NCI-H524 (cell line): Measurements from ENCODE around the gene IL17B.
A peak's percentile ranks its signal among the peaks of the same experiment; 100 is the strongest.

ENCODE experiments used
- DNase-seq, 2 experiments: peaks; one replicate each; lab custom pipeline; 2025; lab: John Stamatoyannopoulos, UW

Gene IL17B

GRCh38 chr5:149357370-149358293 is 21.5 kb downstream of the IL17B start, which contains the start of gene PCYOX1L:
PCYOX1L (plus strand) TSS chr5:149358046; CDS start chr5:149358069, 23 bp downstream.
- DNase-seq, result peak; percentile 94 to 96

DNA sequence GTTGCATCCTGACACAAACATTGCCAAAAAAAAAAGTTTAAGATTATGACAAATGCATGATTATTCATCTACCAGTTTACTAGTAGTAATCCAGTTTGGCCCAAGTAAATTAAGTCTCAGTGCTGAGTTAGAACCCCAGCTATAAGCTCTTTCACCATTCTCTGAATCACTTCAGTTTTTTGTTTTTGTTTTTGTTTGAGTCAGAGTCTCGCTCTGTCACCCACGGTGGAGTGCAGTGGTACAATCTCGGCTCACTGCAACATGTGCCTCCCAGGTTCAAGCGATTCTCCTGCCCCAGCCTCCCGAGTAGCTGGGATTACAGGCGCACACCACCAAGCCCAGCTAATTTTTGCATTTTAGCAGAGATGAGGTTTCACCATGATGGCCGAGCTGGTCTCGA is 22.7 kb downstream of the IL17B start:
- no peak for DNase-seq

DNA sequence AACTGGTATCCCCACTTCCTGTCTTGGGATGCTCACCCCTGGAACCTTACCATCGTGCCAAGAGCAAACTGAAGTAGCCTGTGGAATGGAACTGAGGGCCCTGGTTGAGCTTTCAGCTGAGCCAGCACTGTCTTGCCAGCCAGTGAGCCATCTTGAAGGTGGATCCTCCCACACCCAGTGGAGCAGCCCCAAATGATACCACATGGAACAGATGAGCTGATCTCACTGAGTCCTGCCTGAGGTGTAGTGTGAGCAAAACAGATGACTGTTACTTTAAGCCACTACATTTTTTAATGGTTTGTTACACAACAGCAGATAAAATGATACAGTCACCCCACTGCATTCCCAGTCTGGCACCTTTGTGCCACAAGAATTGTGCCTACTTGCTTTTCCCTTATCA is 23.4 kb downstream of the IL17B start:
- no peak for DNase-seq

GRCh38 chr5:149353911-149354310 is 25.2 kb downstream of the IL17B start:
- DNase-seq, result no peak

- DNase-seq, result no peak
Observed at GRCh38 chr5:149352169-149352568, 26.9 kb downstream of the IL17B start.

- no peak for DNase-seq
Observed at GRCh38 chr5:149349382-149349781, 29.7 kb downstream of the IL17B start.

- no peak for DNase-seq
Observed at GRCh38 chr5:149348518-149348917, 30.6 kb downstream of the IL17B start.

DNA sequence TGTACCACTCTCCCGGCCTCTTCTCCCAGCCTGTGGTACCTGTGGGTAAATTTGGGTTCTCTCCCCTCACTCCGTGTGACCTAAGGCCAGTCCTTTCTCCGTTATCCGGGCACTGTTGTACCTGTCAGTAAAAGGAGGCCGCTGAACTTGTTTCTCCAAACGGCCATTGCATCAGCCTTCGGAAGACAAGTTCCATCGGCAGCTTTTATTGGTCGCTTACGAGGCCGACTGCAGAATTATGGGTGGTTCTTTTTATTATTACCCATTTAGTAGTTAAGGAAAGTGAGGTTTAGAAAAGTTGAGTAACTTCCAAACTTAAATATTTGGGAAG is 33.2 kb downstream of the IL17B start:
- no peak for DNase-seq

- DNase-seq, result peak; percentile 92 to 97
Observed at GRCh38 chr5:149345147-149345891, 33.8 kb downstream of the IL17B start, which contains the start of gene GRPEL2. GRPEL2 (plus strand) TSS chr5:149345499; CDS start chr5:149345540, 41 bp downstream.

- no peak for DNase-seq
Observed at GRCh38 chr5:149344151-149344550, 34.9 kb downstream of the IL17B start.

GRCh38 chr5:149341876-149342275 is 37.2 kb downstream of the IL17B start:
- DNase-seq, result peak; percentile 60 to 89

- peak; percentile 42 to 72 for DNase-seq
Observed at GRCh38 chr5:149340920-149341319, 38.2 kb downstream of the IL17B start.

DNA sequence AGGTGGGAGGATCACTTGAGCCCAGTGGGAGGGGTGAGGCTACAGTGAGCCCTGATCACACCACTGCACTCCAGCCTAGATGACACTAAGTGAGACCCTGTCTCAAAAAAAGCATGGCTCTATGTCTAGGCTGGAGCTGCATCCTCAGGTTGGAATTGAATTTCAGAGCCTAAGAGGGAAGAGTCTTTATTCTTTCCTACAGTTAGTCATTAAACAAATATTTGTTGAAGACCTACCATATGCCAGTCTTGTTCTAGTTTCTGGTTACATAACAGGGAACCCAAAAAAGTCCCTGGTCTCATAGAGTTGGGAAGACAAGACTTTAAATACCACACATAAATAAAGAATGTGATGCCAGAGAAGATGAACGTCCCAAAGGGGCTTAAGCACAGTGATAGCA is 40.7 kb downstream of the IL17B start:
- DNase-seq, result no peak

GRCh38 chr5:149337736-149338135 is 41.4 kb downstream of the IL17B start:
- peak; percentile 80 to 93 for DNase-seq

DNA sequence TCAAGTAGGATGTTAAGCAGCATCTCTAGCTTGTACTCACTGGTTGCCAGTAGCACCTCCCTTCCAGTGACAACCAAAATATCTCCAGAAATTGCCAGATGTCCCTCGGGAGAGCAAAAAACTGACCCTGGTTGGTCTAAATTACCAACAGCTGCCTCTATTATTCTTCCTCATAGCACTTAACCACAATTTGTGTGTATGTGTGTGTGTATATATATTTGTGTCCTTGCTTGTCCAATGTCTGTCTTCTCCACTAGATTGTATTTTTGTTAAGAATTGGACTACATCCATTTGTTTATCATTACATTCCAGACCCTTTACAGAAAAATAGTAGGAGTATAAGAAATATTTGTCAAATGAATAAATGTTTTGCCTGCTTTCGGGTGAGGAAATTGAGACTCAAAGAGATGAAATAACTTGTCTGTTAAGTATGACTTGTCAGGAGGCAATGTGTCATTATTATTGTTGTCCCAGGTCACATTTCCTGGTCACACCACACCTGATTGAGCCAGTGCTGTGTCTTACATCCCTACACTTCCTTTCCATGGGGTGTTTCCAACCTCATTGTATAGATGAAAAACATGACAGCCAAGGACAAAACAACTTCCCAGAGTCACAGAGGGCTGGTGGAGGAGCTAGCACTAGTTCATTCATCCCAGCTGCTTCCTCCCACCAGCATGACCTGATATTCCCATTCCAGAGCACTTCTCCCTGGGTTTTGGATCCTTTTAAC is 45.2 kb downstream of the IL17B start:
- no peak for DNase-seq

DNA sequence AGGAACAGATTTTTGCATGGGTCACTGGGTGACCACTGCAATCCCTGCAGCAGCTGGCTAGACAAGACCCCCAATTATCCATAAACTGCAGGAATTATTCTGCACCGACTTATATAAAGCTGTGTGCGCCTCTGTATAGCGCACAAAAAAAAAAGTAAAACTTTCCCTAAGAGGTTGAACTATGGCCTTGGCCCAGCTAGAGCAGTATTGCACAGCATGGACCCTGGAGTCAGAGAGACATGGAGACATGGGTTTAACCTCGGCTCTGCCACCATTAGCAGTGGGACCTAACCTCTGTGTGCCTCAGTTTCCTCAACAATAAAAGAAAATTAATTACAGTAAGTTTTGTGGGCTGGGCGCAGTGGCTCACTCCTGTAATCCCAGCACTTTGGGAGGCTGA is 50.9 kb downstream of the IL17B start:
- DNase-seq, result no peak

- peak in 1 of 2 experiments; percentile 6 for DNase-seq
Observed at GRCh38 chr5:149326611-149327010, 52.5 kb downstream of the IL17B start.

DNA sequence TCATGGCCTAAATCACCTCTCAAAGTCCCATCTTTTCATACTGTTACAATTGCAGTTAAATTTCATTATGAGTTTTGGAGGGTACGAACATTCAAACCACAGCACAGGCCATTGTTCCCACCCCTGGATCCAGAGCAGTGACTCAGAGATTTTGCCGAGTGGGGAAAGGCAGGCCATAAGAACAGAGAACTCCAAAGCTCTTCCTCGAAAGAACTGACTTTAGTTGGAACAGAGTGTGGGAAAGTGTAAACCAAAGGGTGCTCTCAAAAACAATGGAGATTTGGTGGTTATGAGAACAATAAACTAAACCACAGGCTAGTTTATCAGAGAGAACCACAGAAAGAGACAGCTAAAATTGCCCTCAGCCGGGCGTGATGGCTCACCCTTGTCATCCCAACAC is 53.2 kb downstream of the IL17B start:
- no peak for DNase-seq

DNA sequence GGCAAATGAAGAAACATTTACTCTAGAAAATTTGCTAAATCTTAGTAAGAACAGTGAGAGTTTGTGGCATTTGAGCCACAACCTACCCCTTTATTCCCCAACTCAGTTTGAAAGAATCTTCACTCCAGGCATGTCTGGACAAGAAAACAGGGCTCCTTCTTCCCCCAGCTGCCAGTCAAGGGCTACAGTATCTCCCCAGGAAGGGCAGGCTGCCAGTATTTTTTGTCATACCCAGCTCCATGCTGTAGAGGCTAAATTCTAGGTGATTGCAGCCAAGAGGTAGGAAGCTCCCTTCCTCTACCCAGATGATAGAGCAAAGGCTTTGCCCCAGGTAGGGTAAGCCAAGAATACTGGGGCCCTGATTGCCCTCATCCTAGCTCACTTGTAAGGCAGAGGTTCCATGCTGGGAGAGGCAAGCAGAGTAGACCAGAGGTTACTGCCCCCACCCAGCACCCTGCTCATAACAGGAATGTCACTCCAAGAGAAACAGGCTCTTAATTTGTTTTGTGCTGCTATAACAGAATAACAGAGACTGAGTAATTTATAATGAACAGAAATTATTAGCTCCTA is 53.8 kb downstream of the IL17B start:
- no peak for DNase-seq

GRCh38 chr5:149324641-149325040 is 54.5 kb downstream of the IL17B start:
- DNase-seq, result no peak
